Fibroblast of villous mesenchyme (primary cell): ENCODE results near the gene PNMA6E. TPM values are rescaled to one million over a fixed set of nuclear protein-coding genes. Genes with fewer than 3 reads are reported as not detected.

ENCODE experiments used
- DNase-seq: peaks from one replicate; pipeline ENCODE4 v3.0.0-alpha.2; 2010; ENCODE audit warnings: low read depth
- H3K4me3 ChIP-seq: 2 replicates; pipeline ENCODE4 v1.5.1; 2011; ENCODE audit warnings: low read depth, mild to moderate bottlenecking, low read length
- total RNA-seq: library from RNA; depleted of rRNA; stranded (reverse); fragments of >200 nt; gene quantifications from 2 replicates; pipeline ENCODE4 v1.2.3, GENCODE V29; 2012
- TF ChIP-seq, protein P1 (sequence below): IDR thresholded peaks from 2 replicates; pipeline ENCODE4 v1.5.1; 2012; ENCODE audit warnings: low read depth, mild to moderate bottlenecking, low read length; ENCODE audit not compliant: insufficient read depth

The PNMA6E gene
- total RNA-seq, 1 donor, result not detected

DNA sequence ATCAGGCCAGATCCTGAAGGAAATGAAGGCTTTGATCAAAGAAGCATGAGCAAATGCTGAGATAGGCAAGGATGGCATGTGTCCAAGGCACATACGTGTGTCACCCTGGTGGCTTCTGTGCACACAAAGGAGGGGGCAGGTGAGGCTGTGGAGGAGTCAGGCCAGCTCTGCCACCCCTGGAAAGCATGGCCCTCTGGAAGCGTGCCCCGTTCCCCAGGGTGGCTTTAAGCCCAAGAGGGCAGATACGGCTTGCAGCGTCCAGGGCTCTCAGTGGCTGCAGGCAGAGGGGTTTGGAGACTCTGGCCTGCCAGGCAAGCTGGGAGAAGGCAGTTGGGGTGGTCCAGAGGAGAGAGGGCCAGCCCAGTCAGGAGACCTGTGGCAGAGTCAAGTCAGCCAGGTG, 25.6 kb downstream of the PNMA6E start:
- DNase-seq, result no peak
- H3K4me3 ChIP-seq, result no peak overlapping the region
- TF ChIP-seq, protein P1, sequence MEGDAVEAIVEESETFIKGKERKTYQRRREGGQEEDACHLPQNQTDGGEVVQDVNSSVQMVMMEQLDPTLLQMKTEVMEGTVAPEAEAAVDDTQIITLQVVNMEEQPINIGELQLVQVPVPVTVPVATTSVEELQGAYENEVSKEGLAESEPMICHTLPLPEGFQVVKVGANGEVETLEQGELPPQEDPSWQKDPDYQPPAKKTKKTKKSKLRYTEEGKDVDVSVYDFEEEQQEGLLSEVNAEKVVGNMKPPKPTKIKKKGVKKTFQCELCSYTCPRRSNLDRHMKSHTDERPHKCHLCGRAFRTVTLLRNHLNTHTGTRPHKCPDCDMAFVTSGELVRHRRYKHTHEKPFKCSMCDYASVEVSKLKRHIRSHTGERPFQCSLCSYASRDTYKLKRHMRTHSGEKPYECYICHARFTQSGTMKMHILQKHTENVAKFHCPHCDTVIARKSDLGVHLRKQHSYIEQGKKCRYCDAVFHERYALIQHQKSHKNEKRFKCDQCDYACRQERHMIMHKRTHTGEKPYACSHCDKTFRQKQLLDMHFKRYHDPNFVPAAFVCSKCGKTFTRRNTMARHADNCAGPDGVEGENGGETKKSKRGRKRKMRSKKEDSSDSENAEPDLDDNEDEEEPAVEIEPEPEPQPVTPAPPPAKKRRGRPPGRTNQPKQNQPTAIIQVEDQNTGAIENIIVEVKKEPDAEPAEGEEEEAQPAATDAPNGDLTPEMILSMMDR, result no peak

GRCh38 chrX:153374426-153374825, 26.7 kb downstream of the PNMA6E start:
- TF ChIP-seq, protein P1, result no peak
- no peak for DNase-seq
- H3K4me3 ChIP-seq, result no peak overlapping the region

DNA sequence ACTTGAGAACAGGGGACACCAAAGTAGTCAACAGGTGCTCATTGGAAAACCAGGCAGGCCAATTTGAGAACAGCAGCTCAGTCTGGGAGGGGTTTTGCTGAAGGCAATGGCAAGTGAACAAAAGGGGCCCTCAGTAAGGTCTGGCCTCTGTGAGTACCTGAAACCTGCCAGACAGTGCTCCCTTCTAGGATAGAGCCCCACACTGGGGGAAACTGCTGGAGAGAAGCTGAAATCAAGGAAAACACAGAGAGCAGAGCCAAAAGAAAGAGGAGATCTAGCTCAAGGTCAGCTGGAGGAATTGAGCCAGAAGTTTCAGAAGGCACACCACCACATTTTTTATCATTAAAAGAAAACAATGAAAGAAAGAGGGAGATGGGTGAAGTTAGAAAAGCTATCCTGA, 28.2 kb downstream of the PNMA6E start:
- no peak for DNase-seq
- no peak overlapping the region for H3K4me3 ChIP-seq
- TF ChIP-seq, protein P1, result no peak

- TF ChIP-seq, protein P1, result no peak
- peak; percentile 50 for DNase-seq
- no peak overlapping the region for H3K4me3 ChIP-seq
Measured at GRCh38 chrX:153371256-153371655, 29.9 kb downstream of the PNMA6E start.

- no peak overlapping the region for H3K4me3 ChIP-seq
- peak; percentile 9 for DNase-seq
Measured at GRCh38 chrX:153370293-153371055, 30.7 kb downstream of the PNMA6E start.

GRCh38 chrX:153366878-153367538, 34.1 kb downstream of the PNMA6E start:
- no peak overlapping the region for H3K4me3 ChIP-seq
- DNase-seq, result no peak
- TF ChIP-seq, protein P1, result no peak

More at GRCh38 chrX:153370293-153371055, 30.7 kb downstream of the PNMA6E start:
- TF ChIP-seq, protein P1, result no peak
